NCI-H748 (cell line): ENCODE data around the gene NUMB.

Experiments
- DNase-seq: peaks from one replicate; lab custom pipeline; 2025; ENCODE audit not compliant: unreplicated experiment; lab: John Stamatoyannopoulos, UW

Gene NUMB

DNA sequence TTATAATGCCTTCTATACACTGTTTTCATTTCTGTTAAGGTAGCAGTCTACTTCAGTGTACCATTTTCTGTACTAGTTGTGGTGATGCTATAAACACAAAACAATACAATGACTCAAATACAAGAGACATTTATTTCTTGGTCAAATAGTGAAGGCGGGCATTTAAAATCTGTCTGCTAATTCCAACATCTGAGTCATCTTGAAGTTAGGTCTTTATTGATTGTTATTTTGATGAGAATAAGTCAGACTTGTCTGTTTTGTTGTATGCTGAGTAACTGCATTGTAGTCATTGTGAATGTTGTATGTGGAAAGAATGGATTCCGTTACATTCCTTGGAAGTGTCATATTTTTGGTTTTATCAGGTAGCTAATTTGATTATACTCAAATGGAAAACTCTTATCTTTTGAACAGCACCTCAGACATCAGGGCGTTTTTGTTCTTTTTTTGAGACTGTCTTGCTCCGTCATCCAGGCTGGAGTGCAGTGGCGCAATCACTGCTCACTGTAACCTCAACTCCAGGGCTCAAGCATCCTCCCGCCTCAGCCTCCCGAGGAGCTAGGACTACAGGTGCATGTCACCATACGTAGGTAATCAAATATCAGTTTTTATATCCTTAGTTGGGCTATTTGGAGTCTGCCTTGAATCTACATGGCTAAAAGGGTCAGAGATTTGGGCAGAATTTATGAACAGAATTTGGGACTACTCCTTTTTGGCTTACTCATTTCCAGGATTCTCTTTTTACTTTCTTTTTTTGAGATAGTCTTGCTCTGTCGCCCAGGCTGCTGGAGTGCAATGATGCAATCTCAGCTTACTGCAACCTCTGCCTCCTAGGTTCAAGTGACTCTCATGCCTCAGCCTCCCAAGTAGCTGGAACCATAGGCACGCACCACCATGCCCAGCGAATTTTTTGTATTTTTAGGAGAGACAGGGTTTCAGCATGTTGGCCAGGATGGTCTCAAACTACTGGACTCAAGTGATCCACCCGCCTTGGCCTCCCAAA, 164.3 kb downstream of the NUMB start:
- no peak for DNase-seq

DNA sequence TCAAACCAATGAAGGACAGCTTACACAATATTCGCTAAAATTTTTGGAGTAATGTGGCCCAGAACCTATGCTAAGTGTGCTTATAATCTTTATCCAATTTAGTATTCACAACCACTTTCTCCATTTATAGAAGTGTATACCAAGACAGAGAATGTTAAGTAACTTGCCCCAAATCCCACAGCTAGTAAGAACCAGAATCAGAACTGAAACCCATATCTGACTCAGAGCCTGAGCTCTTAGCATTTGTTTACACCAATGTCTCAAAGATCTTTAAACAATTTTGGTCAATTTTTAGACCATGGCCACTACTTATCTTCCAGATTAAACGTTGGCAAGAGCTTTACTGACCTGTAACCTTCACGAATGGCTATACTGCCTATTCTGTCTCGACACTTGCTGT, 168.1 kb downstream of the NUMB start:
- DNase-seq, result no peak

DNA sequence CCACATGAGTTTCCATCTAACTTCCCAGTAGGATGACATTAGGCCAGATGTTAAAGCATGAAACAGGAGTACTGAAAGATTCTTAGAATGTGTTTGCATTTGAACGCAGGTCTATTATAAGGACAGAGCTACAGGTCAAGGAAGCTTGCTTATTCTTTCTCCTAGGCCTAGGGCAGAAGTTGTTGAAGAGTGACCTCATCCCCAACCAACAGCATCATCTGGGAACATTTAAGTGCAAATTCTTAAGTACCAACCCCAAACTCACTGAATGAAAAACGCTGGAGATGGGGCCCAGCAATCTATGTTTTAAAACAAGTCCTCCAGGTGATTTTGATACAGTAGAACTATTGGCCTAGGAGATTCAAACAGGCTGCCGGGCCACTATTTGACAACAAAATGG, 168.6 kb downstream of the NUMB start:
- no peak for DNase-seq

DNA sequence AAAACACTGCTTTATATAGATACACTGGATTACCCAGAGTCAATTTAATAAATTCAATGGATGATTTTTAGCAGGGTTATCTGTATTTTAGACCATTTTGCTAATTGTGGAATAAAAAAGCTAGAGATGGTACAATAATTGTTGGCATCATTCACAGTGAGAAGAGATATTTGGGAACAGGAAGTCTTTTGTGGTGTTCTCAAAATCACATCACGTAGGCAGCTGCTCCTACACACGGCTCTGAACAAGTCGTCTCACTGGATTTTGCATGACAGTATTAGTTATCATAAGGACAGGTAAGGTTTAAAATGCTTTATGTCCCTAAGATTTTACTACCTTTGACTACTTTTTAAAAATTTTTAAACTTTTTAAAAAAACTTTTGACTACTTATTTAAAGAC, 169.0 kb downstream of the NUMB start:
- no peak for DNase-seq

DNA sequence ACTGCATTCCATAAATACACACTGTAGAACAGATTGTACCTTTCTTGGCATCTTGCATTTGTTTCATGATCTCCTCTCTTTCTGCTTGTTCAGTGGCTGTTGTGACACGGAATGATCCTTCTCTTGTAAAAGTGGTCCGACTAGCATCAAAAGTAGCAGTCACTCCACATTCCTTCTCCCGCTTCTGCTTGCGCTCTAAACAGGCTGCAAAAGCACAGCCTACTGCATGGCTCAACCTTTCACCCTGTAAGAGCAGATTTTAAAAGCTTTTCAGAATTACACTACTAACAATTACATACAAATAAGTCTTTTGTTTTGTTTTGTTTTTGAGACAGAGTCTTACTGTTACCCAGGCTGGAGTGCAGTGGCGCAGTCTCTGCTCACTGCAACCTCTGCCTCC, 171.3 kb downstream of the NUMB start:
- DNase-seq, result no peak

DNA sequence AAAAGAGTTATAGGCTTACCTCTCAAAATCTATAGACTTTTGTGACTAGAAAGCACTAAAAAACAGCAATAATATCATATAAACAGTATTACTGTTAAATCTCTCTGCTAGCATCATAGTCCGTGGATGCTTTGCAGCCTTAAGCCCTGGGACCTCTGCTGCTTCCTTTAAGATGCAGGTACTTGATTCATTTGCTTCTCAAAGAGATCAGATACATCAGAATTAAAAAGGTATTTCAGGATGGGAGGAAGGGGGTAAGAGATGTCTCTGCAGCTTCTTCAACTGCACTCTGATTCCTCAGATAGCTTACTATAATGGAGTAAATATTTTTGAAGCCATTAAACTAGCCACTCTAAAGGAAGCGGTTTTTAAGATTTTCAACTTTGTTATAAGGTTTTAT, 171.7 kb downstream of the NUMB start:
- no peak for DNase-seq

DNA sequence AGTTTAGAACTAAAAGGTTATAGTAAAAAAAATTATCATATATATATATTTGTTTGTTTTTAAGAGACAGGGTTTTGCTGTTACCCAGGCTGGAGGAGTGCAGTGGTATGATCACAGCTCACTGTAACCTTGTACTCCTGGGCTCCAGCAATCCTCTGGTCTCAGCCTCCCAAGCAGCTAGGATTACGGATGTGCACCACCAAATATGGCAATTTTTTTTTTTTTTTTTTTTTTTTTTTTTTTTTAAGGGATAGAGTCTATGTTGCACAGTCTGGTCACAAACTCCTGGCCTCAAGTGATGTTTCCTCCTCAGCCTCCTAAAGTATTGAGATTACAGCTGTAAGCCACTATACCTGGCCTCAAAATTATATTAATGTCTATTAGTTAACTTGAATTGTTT, 172.4 kb downstream of the NUMB start:
- no peak for DNase-seq

DNA sequence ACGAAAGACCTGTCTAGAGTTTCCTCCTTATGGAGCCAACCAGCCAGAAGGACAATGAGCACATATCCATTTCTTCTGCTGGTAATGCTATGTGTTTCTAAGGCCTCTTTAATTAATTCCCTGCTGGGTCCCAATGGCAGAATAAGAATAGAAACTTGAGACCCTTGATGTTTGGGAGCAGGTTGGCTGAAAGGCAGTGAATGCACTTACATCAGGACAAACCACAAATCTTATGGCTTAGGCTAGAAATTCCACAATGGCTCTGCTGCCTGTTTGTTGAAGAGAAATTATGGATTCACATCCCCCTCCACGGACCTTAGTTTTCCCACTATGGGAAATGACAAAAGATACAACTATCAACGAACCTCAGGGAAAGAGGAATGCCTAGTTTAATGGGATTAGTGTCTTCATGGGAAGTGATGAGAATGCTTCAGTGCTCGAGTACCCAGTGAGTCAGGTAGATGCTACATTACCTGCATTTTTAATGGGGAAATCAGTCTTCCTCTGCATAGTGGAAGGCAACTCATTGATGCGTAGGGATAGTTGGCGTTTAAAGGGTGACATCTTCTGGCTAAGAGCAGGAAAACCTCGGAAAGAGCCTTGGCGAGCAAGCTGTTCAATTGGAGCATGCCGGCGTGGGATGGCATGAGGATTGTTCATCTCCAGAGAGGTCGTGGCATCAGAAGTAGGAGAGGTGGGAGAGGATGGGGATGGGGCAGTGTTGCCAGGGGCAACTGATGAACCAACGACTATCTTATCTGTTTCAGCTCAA, 174.6 kb downstream of the NUMB start:
- peak; percentile 30 for DNase-seq

DNA sequence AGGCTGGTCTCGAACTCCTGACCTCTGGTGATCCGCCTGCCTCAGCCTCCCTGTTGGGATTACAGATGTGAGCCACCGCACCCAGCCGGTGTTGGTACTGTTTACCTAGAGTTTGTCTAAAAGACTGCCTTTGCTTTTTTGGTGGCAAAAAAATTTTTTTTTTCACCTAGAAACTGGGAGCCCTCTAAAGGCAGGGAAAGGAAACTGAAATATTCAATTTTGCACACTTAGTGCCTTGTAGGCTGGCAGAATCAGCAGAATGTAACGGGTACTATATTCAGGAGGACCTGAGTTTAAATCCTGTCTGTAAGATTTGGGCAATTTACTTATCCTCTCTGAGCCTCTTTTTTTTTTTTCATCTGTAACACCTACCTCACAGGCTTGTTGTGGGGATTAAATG, 177.4 kb downstream of the NUMB start:
- DNase-seq, result no peak

DNA sequence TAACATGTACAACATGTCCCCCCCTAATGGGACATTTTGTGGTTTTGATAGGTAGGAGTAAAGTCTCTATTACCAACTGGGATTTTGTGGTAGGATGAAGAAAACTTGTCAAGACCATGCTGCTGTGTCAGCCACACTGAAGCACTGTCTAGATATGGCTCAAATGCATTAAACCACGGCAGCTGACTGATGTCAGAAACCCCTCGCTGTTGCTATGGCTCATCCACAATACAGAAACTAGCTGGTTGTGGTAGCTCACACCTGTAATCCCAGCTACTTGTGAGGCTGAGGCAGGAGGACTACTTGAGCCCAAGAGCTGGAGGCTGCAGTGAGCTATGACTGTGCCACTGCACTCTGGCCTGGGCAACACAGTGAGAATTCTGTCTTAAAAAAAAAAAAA, 181.0 kb downstream of the NUMB start:
- DNase-seq, result no peak

DNA sequence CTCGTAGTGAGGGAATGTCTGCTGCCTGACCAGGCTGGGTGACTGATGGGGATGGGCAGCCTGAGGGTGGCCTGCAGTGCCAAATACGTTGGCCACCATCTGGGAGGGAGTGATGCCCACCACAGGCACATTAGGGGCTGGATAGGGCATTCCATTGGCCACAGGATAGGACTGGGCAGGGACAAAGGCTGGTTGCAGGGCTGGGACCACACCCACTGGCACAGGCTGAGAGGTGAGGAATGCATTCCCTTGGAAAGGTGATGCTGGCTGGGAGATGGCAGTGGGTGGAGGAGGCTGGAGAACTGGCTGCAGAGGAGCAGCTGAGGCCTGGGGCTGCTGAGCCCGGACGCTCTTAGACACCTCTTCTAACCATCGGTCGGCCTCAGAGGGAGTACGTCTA, 181.5 kb downstream of the NUMB start:
- DNase-seq, result no peak

DNA sequence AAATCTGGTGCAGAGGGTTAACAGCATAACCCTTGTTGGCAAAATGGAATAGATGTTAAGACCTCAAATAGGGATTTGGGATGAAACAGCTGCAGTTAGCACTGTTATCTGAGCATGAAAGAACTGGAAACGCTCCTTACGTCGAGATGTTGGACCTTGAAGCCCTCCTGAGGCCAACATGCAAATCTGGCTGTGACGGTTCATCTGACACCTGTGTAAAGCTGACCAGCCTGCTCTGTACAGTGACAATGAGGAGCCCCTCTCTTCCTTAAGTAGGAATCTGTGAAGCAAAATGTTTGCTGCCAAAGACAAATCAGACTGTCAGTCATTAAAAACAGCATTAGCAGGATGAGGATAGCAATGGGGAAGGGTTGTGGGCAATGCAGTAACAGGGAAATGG, 184.5 kb downstream of the NUMB start:
- DNase-seq, result no peak

DNA sequence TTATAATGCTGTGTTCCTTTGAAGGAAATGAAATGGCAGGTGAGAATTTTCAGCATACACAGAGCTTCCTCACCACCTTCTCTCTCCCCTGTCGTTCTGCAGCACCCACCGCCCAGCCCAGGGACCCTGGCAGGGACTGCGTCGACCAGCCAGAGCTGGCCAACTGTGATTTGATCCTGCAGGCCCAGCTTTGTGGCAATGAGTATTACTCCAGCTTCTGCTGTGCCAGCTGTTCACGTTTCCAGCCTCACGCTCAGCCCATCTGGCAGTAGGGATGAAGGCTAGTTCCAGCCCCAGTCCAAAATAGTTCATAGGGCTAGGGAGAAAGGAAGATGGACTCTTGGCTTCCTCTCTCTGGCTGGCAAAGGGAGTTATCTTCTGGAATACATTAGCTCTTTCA, 186.0 kb downstream of the NUMB start:
- no peak for DNase-seq

DNA sequence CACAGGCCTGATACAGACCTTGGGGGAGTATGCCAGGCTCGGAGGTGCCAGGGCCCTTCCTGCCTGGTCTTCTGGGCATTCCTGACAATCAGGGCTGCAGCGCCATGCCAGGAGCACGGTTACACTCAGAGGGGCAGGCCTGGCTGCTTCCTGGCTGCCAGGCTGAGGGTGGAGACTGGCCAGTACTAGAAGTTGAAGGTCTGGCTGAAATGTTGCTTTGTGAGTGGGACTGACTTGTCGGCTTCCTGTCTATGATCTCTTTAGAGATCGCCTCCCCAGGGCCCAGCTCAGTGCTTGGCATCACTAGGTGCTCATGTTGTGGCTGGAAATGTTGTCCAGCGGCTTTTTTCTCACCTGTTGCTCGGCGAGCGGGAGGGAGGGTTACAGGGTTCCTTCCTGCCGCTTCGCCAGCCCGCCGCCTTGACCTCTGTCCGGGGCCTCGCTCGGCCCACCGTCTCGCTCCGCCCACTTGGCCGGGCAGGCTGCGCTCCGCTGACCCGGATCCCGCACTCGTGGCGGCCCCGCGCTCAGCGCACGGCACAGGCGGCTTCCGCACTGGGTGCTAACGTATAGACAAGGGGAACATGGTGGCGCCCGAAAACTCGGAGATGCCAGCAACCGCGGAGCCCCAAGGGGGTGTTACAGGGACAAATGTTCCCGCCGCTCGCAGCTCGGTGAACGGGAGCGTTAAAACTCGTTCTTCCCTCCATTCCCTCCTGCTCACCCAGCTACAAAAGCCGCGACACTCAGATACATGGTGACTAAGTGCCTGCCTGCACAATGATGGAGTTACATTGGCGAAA, 188.4 kb downstream of the NUMB start:
- peak; percentile 42 for DNase-seq

DNA sequence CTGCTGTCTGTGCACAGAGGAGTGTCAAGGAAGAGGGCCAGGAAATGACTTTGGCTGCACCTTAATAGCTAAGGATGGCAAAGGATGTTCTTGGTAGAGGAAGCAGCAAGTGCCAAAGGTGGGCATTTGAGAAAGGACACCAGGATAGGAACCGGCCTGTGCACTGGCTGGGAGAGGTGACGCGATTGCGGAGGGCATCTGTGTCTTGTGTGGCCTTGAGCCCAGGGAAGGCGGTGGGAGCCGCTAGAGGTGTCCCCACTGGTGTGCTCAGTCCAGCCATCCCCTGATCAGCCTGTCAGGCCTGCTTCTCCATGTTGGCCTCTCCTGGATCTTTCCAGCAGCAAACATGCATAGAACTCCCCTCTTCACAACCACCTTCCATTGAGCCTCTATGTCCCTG, 190.9 kb downstream of the NUMB start:
- no peak for DNase-seq

DNA sequence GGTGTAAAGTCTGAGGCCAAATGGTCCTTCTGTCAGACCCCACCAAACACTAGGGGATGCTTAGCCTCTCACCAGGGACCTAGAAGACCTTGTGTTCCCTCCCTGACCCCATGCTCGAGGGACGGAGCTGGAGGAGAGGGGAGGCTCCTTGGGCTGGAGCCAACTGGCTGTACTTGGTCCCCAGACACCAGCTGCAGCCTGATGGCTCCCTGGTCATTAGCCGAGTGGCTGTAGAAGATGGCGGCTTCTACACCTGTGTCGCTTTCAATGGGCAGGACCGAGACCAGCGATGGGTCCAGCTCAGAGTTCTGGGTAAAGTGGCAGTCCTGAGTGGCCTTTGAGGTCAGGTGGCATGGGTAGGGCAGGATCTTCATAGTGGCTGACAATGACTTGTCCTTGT, 192.0 kb downstream of the NUMB start:
- no peak for DNase-seq

DNA sequence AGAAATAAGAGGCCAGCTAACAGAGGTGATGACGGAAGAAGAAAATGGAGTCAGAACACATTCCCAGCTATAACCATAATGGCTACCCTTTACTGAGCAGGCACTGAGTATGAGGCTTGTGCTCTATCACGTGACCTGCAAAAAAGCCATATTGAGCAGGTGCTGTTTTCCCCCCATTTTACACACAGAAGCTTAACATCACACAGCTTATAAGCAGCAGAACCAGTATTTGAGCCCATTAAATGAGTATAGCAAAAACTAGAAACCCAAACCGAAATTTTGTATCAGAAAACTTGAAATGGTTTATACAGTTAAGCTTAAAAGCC, 192.7 kb downstream of the NUMB start:
- DNase-seq, result no peak

DNA sequence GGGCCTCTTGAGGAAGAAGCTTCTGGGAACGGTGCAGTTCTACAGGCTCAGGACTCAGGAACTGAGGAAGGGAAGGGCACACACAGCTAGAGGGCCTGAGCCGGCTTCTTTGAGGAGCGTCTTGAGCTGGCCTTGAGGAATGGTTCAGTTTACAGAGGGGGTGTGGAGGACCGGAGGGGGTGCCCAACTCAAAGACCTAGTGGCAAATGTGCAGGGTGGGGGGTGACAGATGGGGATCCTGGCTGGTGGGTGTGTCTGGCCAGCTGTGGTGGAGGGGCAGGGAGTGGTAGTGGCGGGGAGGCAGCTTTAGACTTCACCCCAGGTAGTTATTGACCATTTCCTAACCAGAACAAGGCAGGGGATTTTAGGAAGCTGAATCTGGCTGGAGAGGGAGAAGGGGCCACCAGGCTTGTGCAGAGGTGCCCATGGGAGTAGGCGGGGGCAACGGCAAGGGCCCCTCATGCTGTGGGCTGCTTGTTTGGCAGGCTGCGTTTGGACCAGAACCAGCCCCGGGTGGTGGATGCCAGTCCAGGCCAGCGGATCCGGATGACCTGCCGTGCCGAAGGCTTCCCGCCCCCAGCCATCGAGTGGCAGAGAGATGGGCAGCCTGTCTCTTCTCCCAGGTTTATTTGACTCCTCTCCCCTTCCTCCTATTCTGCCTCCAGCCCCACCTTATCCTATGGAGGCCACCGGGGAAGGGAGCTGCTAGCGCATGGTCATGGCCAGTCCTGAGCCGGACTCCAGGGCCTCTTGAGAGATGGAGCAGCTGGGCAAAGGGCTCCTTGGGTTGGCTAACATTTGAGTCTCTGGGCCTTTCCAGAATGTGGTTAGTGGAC, 193.2 kb downstream of the NUMB start:
- no peak for DNase-seq

DNA sequence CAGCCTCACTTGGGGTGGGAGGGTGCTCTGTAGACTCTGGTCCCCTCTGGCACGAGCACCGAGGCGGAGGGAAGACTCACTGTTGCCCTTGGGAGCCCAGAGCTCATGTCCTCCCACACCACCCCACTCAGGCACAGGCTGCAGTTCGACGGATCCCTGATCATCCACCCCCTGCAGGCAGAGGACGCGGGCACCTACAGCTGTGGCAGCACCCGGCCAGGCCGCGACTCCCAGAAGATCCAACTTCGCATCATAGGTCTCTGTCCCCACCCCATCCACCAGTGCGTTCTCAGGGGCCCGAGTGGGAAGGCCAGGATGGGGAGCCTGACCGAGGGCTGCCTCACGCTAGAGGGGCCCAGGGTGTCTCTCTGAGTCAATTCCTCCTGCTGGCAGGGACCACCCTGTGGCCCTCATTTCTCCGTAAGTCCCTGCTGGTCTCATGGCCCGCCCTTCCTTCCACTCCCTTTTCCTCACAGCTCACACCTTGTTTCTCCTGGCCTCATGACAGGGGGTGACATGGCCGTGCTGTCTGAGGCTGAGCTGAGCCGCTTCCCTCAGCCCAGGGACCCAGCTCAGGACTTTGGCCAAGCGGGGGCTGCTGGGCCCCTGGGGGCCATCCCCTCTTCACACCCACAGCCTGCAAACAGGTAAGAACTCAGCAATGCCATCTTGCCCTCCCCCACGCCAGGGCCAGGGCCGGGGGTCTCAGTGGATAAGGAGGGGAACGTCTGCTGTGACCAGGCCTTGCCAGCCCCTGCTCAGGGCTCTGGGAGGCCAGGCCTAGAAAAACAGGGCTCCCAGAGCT, 194.1 kb downstream of the NUMB start:
- no peak for DNase-seq

DNA sequence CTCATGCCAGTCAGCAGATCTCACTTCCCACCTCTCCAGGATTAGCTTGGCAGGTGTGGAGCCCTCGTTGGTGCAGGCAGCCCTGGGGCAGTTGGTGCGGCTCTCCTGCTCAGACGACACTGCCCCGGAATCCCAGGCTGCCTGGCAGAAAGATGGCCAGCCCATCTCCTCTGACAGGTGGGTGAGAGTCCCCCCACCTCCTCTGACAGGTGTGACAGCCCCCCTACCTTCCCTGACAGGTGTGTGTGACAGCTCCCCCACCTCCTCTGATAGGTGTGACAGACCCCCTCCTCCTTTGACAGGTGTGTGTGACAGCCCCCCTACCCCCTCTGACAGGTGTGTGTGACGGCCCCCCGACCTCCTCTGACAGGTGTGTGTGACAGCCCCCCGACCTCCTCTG, 194.7 kb downstream of the NUMB start:
- DNase-seq, result no peak
